MG63 (cell line): ENCODE measurements around the gene CT45A2. TPM values are rescaled to one million over a fixed set of nuclear protein-coding genes. Genes with fewer than 3 reads are reported as not detected.
"Not testable (repeated sequence)": the region's sequence is repeated elsewhere in the genome, so short reads cannot be mapped to it uniquely, and the experiment has no call there.

Experiments
- DNase-seq: peaks from one replicate; pipeline ENCODE4 v3.0.0-alpha.2; 2020
- H3K27me3 ChIP-seq: fragments of 250-450 bp; sonication (Bioruptor Pico); 2 replicates; pipeline ENCODE4 v1.5.1; 2020; ENCODE audit warnings: mild to moderate bottlenecking, moderate library complexity
- H3K36me3 ChIP-seq: fragments of 250-450 bp; sonication (Bioruptor Pico); 2 replicates; pipeline ENCODE4 v1.5.1; 2020; ENCODE audit warnings: mild to moderate bottlenecking, moderate library complexity
- H3K4me3 ChIP-seq: fragments of 250-450 bp; sonication (Bioruptor Pico); 2 replicates; pipeline ENCODE4 v1.5.1; 2020; ENCODE audit warnings: mild to moderate bottlenecking, moderate library complexity
- H3K9me3 ChIP-seq: fragments of 250-450 bp; sonication (Bioruptor Pico); 2 replicates; pipeline ENCODE4 v1.5.1; 2020; ENCODE audit warnings: mild to moderate bottlenecking, moderate library complexity
- total RNA-seq: library from RNA; depleted of rRNA; stranded (reverse); fragments of >200 nt; shearing (Covaris generic); gene quantifications from 2 replicates; pipeline ENCODE4 v1.2.3, GENCODE V29; 2014; ENCODE audit warnings: low replicate concordance; rRNA removed

The CT45A2 gene
- total RNA-seq = not detected in 2 replicates

DNA sequence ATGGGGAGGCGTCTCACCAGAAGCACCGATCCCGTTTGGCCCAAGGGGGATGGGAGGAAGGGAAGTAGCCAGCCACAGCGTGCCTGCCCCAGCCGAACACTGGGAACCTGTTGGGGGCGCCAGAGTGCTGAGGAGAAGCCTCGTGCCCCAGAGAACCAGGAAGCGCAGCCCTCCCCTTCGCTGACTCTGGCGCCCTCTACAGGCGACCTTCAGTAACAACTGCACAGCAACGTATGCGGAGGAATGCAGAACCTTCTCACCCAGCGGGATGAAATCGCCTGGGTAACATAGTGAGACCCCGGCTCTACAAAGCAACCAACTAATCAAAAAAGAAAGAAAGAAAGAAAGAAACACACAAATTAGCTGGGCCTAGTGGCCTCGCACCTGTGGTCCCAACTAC lies at the start of gene CT45A2:
Gene CT45A2 (minus strand): TSS at position 101 of the 400 bp plus-strand sequence. CDS start 3,747 bp downstream, outside the sequence.
- not testable (repeated sequence) for H3K9me3 ChIP-seq, H3K4me3 ChIP-seq, H3K27me3 ChIP-seq, DNase-seq, H3K36me3 ChIP-seq

GRCh38 chrX:135854438-135854837 lies 34.6 kb upstream of the CT45A2 start, which contains the start of gene CT45A8:
TSS of gene CT45A8 (minus strand) at chrX:135854538. CDS start at chrX:135850783, 3,755 bp downstream.
- not testable (repeated sequence) for DNase-seq, H3K27me3 ChIP-seq, H3K36me3 ChIP-seq, H3K9me3 ChIP-seq, H3K4me3 ChIP-seq

DNA sequence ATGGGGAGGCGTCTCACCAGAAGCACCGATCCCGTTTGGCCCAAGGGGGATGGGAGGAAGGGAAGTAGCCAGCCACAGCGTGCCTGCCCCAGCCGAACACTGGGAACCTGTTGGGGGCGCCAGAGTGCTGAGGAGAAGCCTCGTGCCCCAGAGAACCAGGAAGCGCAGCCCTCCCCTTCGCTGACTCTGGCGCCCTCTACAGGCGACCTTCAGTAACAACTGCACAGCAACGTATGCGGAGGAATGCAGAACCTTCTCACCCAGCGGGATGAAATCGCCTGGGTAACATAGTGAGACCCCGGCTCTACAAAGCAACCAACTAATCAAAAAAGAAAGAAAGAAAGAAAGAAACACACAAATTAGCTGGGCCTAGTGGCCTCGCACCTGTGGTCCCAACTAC lies 17.4 kb upstream of the CT45A2 start, which contains the start of gene CT45A7:
Gene CT45A7 (minus strand): TSS at position 101 of the 400 bp plus-strand sequence. CDS start 3,747 bp downstream, outside the sequence.
- not testable (repeated sequence) for H3K36me3 ChIP-seq, H3K9me3 ChIP-seq

GRCh38 chrX:135802687-135803086 lies 17.1 kb downstream of the CT45A2 start, which contains the start of gene CT45A6:
TSS of gene CT45A6 (minus strand) at chrX:135802787. CDS start at chrX:135798993, 3,794 bp downstream.
- H3K4me3 ChIP-seq, DNase-seq, H3K36me3 ChIP-seq, H3K27me3 ChIP-seq, H3K9me3 ChIP-seq: not testable (repeated sequence)

More for the DNA sequence above, 17.4 kb upstream of the CT45A2 start, which contains the start of gene CT45A7:
- H3K4me3 ChIP-seq, DNase-seq, H3K27me3 ChIP-seq: not testable (repeated sequence)

DNA sequence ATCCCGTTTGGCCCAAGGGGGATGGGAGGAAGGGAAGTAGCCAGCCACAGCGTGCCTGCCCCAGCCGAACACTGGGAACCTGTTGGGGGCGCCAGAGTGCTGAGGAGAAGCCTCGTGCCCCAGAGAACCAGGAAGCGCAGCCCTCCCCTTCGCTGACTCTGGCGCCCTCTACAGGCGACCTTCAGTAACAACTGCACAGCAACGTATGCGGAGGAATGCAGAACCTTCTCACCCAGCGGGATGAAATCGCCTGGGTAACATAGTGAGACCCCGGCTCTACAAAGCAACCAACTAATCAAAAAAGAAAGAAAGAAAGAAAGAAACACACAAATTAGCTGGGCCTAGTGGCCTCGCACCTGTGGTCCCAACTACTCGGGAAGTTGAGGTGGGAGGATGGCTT lies 34.4 kb downstream of the CT45A2 start, which contains the start of gene CT45A5:
Gene CT45A5 (minus strand): TSS at position 101 of the 400 bp plus-strand sequence. CDS start 3,774 bp downstream, outside the sequence.
- DNase-seq, H3K27me3 ChIP-seq, H3K36me3 ChIP-seq, H3K4me3 ChIP-seq, H3K9me3 ChIP-seq: not testable (repeated sequence)

DNA sequence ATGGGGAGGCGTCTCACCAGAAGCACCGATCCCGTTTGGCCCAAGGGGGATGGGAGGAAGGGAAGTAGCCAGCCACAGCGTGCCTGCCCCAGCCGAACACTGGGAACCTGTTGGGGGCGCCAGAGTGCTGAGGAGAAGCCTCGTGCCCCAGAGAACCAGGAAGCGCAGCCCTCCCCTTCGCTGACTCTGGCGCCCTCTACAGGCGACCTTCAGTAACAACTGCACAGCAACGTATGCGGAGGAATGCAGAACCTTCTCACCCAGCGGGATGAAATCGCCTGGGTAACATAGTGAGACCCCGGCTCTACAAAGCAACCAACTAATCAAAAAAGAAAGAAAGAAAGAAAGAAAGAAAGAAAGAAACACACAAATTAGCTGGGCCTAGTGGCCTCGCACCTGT lies 51.7 kb downstream of the CT45A2 start, which contains the start of gene CT45A3:
Gene CT45A3 (minus strand): TSS at position 101 of the 400 bp plus-strand sequence. CDS start 3,747 bp downstream, outside the sequence.
- DNase-seq, H3K36me3 ChIP-seq, H3K9me3 ChIP-seq, H3K4me3 ChIP-seq, H3K27me3 ChIP-seq: not testable (repeated sequence)

Other genes with a start within 250 kb of the CT45A2 start
- gene CT45A1, start 106.4 kb downstream of the CT45A2 start, total RNA-seq = not detected in 2 replicates
- gene CT45A3, start 51.8 kb downstream of the CT45A2 start, total RNA-seq = not detected in 2 replicates
- gene CT45A5, start 34.5 kb downstream of the CT45A2 start, total RNA-seq = not detected in 2 replicates
- gene CT45A6, start 17.2 kb downstream of the CT45A2 start, total RNA-seq = not detected in 2 replicates
- not detected in 2 replicates for gene CT45A7, start 17.3 kb upstream of the CT45A2 start, total RNA-seq
- gene CT45A8, start 34.5 kb upstream of the CT45A2 start, total RNA-seq = not detected in 2 replicates
- not detected in 2 replicates for gene CT45A9, start 51.8 kb upstream of the CT45A2 start, total RNA-seq
- gene CT45A10, start 73.4 kb upstream of the CT45A2 start, total RNA-seq = not detected in 2 replicates
- not detected in 2 replicates for gene SAGE1, start 73.7 kb upstream of the CT45A2 start, total RNA-seq
- gene MMGT1, start 154.0 kb upstream of the CT45A2 start, total RNA-seq = 19.6 and 26.1 TPM in 2 replicates
- gene SLC9A6, start 165.4 kb upstream of the CT45A2 start, total RNA-seq = 10.0 and 14.8 TPM in 2 replicates